MM.1S (cell line): ENCODE results near the gene IMMP2L.

Experiments used
- DNase-seq: peaks from one replicate; pipeline ENCODE4 v3.0.0-alpha.2; 2015
- H2AFZ ChIP-seq: fragments of 300-600 bp; sonication (generic); 2 replicates; pipeline ENCODE4 v1.6.0; 2016; ENCODE audit warnings: antibody characterized with exemption, low read length
- H3F3A ChIP-seq: fragments of 300-600 bp; sonication (generic); 2 replicates; pipeline ENCODE4 v1.6.1; 2016; ENCODE audit warnings: mild to moderate bottlenecking, antibody characterized with exemption, low read length, moderate library complexity, mixed read lengths; ENCODE audit not compliant: insufficient read depth
- H3K27ac ChIP-seq: fragments of 300-600 bp; sonication (generic); 2 replicates; pipeline ENCODE4 v1.5.1; 2016; ENCODE audit warnings: mild to moderate bottlenecking, low read length
- H3K27me3 ChIP-seq: fragments of 300-600 bp; sonication (generic); replicated peaks from 2 replicates; pipeline ENCODE4 v1.6.0; 2016; ENCODE audit warnings: low read length; ENCODE audit not compliant: insufficient read depth
- H3K36me3 ChIP-seq: fragments of 300-600 bp; sonication (generic); replicated peaks from 2 replicates; pipeline ENCODE4 v1.6.1; 2016; ENCODE audit warnings: mild to moderate bottlenecking, low read length, mixed read lengths; ENCODE audit not compliant: insufficient read depth
- H3K4me1 ChIP-seq: fragments of 300-600 bp; sonication (generic); 2 replicates; pipeline ENCODE4 v1.6.1; 2016; ENCODE audit warnings: low read length, mixed read lengths
- H3K4me2 ChIP-seq: fragments of 300-600 bp; sonication (generic); 2 replicates; pipeline ENCODE4 v1.6.0; 2016; ENCODE audit warnings: low read depth, low read length
- H3K4me3 ChIP-seq: fragments of 300-600 bp; sonication (generic); 2 replicates; pipeline ENCODE4 v1.5.1; 2016; ENCODE audit warnings: low read length, mixed read lengths
- H3K79me2 ChIP-seq: fragments of 300-600 bp; sonication (generic); 2 replicates; pipeline ENCODE4 v1.6.1; 2016; ENCODE audit warnings: mixed run types, low read length, mixed read lengths
- H3K9ac ChIP-seq: fragments of 300-600 bp; sonication (generic); 2 replicates; pipeline ENCODE4 v1.6.1; 2016; ENCODE audit warnings: low read length, mixed read lengths
- H3K9me2 ChIP-seq: fragments of 300-600 bp; sonication (generic); replicated peaks from 2 replicates; pipeline ENCODE4 v1.6.1; 2016; ENCODE audit warnings: mild to moderate bottlenecking, low read length, mixed read lengths; ENCODE audit not compliant: insufficient read depth
- H3K9me3 ChIP-seq: fragments of 300-600 bp; sonication (generic); replicated peaks from 2 replicates; pipeline ENCODE4 v1.6.1; 2016; ENCODE audit warnings: mild to moderate bottlenecking, low read length, mixed read lengths; ENCODE audit not compliant: insufficient read depth
- H4K20me1 ChIP-seq: fragments of 300-600 bp; sonication (generic); 2 replicates; pipeline ENCODE4 v1.6.1; 2016; ENCODE audit warnings: mild to moderate bottlenecking, low read length, moderate library complexity, mixed read lengths; ENCODE audit not compliant: insufficient read depth
- EZH2 ChIP-seq: fragments of 300-600 bp; sonication (generic); optimal IDR thresholded peaks from 2 replicates; pipeline ENCODE3; 2017; ENCODE audit warnings: low read depth, mild to moderate bottlenecking, antibody characterized with exemption, low read length, mixed read lengths
- EZH2phosphoT487 ChIP-seq: fragments of 300-600 bp; sonication (generic); IDR thresholded peaks from 2 replicates; pipeline ENCODE4 v1.6.1; 2018; ENCODE audit warnings: antibody characterized with exemption, low read length
- TF ChIP-seq, protein P1 (sequence below): fragments of 300-600 bp; sonication (generic); IDR thresholded peaks from 2 replicates; pipeline ENCODE4 v1.5.1; 2016; ENCODE audit warnings: antibody characterized with exemption, low read length, mixed read lengths

IMMP2L gene

GRCh38 chr7:111112439-111112838 is 449.9 kb downstream of the IMMP2L start:
- Histone ChIP-seq H3K4me3 (no peak overlapping the region), H3K9me2 (no peaks in the 10 kb centered on the region), H3K9ac (no peak overlapping the region), H4K20me1 (no peaks in the 10 kb centered on the region), H3F3A (no peaks in the 10 kb centered on the region), H3K9me3 (no peaks in the 10 kb centered on the region), H3K36me3 (no peaks in the 10 kb centered on the region), H3K79me2 (no peaks in the 10 kb centered on the region), H3K27me3 (no peaks in the 10 kb centered on the region), H2AFZ (no peak overlapping the region), H3K4me2 (no peak overlapping the region), H3K27ac (no peak overlapping the region), H3K4me1 (no peaks in the 10 kb centered on the region)
- no peak for DNase-seq
- TF ChIP-seq, protein P1, sequence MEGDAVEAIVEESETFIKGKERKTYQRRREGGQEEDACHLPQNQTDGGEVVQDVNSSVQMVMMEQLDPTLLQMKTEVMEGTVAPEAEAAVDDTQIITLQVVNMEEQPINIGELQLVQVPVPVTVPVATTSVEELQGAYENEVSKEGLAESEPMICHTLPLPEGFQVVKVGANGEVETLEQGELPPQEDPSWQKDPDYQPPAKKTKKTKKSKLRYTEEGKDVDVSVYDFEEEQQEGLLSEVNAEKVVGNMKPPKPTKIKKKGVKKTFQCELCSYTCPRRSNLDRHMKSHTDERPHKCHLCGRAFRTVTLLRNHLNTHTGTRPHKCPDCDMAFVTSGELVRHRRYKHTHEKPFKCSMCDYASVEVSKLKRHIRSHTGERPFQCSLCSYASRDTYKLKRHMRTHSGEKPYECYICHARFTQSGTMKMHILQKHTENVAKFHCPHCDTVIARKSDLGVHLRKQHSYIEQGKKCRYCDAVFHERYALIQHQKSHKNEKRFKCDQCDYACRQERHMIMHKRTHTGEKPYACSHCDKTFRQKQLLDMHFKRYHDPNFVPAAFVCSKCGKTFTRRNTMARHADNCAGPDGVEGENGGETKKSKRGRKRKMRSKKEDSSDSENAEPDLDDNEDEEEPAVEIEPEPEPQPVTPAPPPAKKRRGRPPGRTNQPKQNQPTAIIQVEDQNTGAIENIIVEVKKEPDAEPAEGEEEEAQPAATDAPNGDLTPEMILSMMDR = no peak
- TF ChIP-seq EZH2 (no peak), EZH2phosphoT487 (no peak)

GRCh38 chr7:111108496-111108895 is 453.8 kb downstream of the IMMP2L start:
- Histone ChIP-seq H2AFZ (no peak overlapping the region), H3K36me3 (no peaks in the 10 kb centered on the region), H3K9me2 (no peaks in the 10 kb centered on the region), H3K4me1 (peaks cover 7% of the 10 kb centered on the region), H3F3A (no peaks in the 10 kb centered on the region), H4K20me1 (no peaks in the 10 kb centered on the region), H3K27ac (no peak overlapping the region), H3K4me2 (no peak overlapping the region), H3K9ac (no peak overlapping the region), H3K79me2 (no peaks in the 10 kb centered on the region), H3K4me3 (no peak overlapping the region), H3K9me3 (no peaks in the 10 kb centered on the region), H3K27me3 (no peaks in the 10 kb centered on the region)
- no peak for DNase-seq
- no peak for TF ChIP-seq EZH2phosphoT487
- TF ChIP-seq EZH2 = no peak
- TF ChIP-seq, protein P1 = no peak

- Histone ChIP-seq H3K79me2 (no peaks in the 10 kb centered on the region), H3K4me2 (no peak overlapping the region), H3K27me3 (no peaks in the 10 kb centered on the region), H2AFZ (no peak overlapping the region), H3K9me2 (no peaks in the 10 kb centered on the region), H4K20me1 (no peaks in the 10 kb centered on the region), H3K4me1 (peaks cover 9% of the 10 kb centered on the region), H3F3A (no peaks in the 10 kb centered on the region), H3K27ac (no peak overlapping the region), H3K9me3 (no peaks in the 10 kb centered on the region), H3K36me3 (no peaks in the 10 kb centered on the region), H3K4me3 (no peak overlapping the region), H3K9ac (no peak overlapping the region)
- DNase-seq = no peak
- TF ChIP-seq, protein P1 = no peak
- TF ChIP-seq EZH2 (no peak), EZH2phosphoT487 (no peak)
Observed at GRCh38 chr7:111108000-111108399, 454.3 kb downstream of the IMMP2L start.
